Gastrocnemius medialis (tissue), 4 donors: ENCODE results near the gene KLRC1.
"Not testable (repeated sequence)": the region's sequence is repeated elsewhere in the genome, so short reads cannot be mapped to it uniquely, and the experiment has no call there.

ENCODE experiments used
- POLR2A ChIP-seq, 2 donors: fragments of 450-650 bp; IDR thresholded peaks; one replicate each; pipeline ENCODE4 v1.6.1; 2017; ENCODE audit warnings: antibody characterized with exemption in 2 of 2, mild to moderate bottlenecking in 2 of 2, moderate library complexity in 2 of 2
- TF ChIP-seq, protein P1 (sequence below), 5 experiments: fragments of 450-650 bp in 3 of 5; fragments of 200-600 bp in 2 of 5; sonication (generic) in 2 of 5; IDR thresholded peaks in 4 of 5; conservative IDR thresholded peaks in 1 of 5; 1 replicate in 4 of 5; 2 replicates in 1 of 5; pipeline ENCODE4 v1.5.1; 2016 to 2019; ENCODE audit warnings: antibody characterized with exemption in 5 of 5, mild to moderate bottlenecking in 3 of 5, moderate library complexity in 3 of 5

DNA sequence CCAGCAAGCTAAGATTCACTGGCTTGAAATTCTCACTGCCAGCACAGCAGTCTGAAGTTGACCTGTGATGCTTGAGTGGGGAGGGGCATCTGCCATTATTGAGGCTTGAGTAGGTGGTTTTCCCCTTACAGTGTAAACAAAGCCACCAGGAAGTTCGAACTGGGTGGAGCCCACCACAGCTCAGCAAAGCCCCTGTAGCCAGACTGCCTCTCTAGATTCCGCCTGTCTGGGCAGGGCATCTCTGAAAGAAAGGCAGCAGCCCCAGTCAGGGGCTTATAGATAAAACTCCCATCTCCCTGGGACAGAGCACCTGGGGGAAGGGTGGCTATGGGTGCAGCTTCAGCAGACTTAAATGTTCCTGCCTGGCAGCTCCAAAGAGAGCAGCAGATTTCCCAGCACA is 28.7 kb upstream of the KLRC1 start:
- TF ChIP-seq POLR2A (IDR thresholded peaks at IDR 0.05): not testable (repeated sequence)
- TF ChIP-seq, protein P1, sequence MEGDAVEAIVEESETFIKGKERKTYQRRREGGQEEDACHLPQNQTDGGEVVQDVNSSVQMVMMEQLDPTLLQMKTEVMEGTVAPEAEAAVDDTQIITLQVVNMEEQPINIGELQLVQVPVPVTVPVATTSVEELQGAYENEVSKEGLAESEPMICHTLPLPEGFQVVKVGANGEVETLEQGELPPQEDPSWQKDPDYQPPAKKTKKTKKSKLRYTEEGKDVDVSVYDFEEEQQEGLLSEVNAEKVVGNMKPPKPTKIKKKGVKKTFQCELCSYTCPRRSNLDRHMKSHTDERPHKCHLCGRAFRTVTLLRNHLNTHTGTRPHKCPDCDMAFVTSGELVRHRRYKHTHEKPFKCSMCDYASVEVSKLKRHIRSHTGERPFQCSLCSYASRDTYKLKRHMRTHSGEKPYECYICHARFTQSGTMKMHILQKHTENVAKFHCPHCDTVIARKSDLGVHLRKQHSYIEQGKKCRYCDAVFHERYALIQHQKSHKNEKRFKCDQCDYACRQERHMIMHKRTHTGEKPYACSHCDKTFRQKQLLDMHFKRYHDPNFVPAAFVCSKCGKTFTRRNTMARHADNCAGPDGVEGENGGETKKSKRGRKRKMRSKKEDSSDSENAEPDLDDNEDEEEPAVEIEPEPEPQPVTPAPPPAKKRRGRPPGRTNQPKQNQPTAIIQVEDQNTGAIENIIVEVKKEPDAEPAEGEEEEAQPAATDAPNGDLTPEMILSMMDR (IDR thresholded peaks at IDR 0.05 in 4 of 5, conservative IDR thresholded peaks at IDR 0.05 in 1 of 5): not testable (repeated sequence)
